ENCODE results near the gene PTPRO. TPM values are rescaled to one million over a fixed set of nuclear protein-coding genes. Genes with fewer than 3 reads are reported as not detected.

PTPRO gene
- total and polyA plus RNA-seq, 4 donors: 29.9 to 71.8 (median 57.2) TPM

- H3K4me3 ChIP-seq (ENCODE audit: low read depth, low read length): no peak overlapping the region
- no peaks in the 10 kb centered on the region for H3K9me3 ChIP-seq (ENCODE audit: control insufficient read depth, insufficient read depth, low read length)
- peak in 5 of 6 donors; percentile 24 to 88 (median 48) for DNase-seq (ENCODE audit: low read depth in 4 of 6, low spot score in 6 of 6)
- no CpG with 5 or more reads among the region's 3 CpGs for WGBS (ENCODE audit: insufficient coverage)
- H3K27me3 ChIP-seq (ENCODE audit: control insufficient read depth, insufficient read depth, low read length): no peaks in the 10 kb centered on the region
- H3K36me3 ChIP-seq (ENCODE audit: control insufficient read depth, insufficient read depth, low read length): peaks cover 2% of the 10 kb centered on the region
- no peaks in the 10 kb centered on the region for H3K4me1 ChIP-seq (ENCODE audit: control insufficient read depth, insufficient read depth, low read length)
- no peak overlapping the region for H3K27ac ChIP-seq (ENCODE audit: low read depth, low read length)
Observed at GRCh38 chr12:15522574-15523187, 200.4 kb downstream of the PTPRO start.

- Histone ChIP-seq H3K4me1 (ENCODE audit: control insufficient read depth, insufficient read depth, low read length) (no peaks in the 10 kb centered on the region), H3K4me3 (ENCODE audit: low read depth, low read length) (no peak overlapping the region), H3K27me3 (ENCODE audit: control insufficient read depth, insufficient read depth, low read length) (no peaks in the 10 kb centered on the region), H3K36me3 (ENCODE audit: control insufficient read depth, insufficient read depth, low read length) (peaks cover 3% of the 10 kb centered on the region), H3K27ac (ENCODE audit: low read depth, low read length) (no peak overlapping the region), H3K9me3 (ENCODE audit: control insufficient read depth, insufficient read depth, low read length) (no peaks in the 10 kb centered on the region)
- no CpG with 5 or more reads among the region's 2 CpGs for WGBS (ENCODE audit: insufficient coverage)
- no peak for DNase-seq (ENCODE audit: low read depth in 4 of 6, low spot score in 6 of 6)
Observed at GRCh38 chr12:15525441-15525840, 203.1 kb downstream of the PTPRO start.

GRCh38 chr12:15526033-15526432 is 203.7 kb downstream of the PTPRO start:
- Histone ChIP-seq H3K4me1 (ENCODE audit: control insufficient read depth, insufficient read depth, low read length) (no peaks in the 10 kb centered on the region), H3K27me3 (ENCODE audit: control insufficient read depth, insufficient read depth, low read length) (no peaks in the 10 kb centered on the region), H3K36me3 (ENCODE audit: control insufficient read depth, insufficient read depth, low read length) (peaks cover 3% of the 10 kb centered on the region), H3K27ac (ENCODE audit: low read depth, low read length) (no peak overlapping the region), H3K9me3 (ENCODE audit: control insufficient read depth, insufficient read depth, low read length) (no peaks in the 10 kb centered on the region), H3K4me3 (ENCODE audit: low read depth, low read length) (no peak overlapping the region)
- DNase-seq (ENCODE audit: low read depth in 4 of 6, low spot score in 6 of 6): no peak
- no CpG with 5 or more reads among the region's 4 CpGs for WGBS (ENCODE audit: insufficient coverage)

- H3K9me3 ChIP-seq (ENCODE audit: control insufficient read depth, insufficient read depth, low read length): no peaks in the 10 kb centered on the region
- H3K36me3 ChIP-seq (ENCODE audit: control insufficient read depth, insufficient read depth, low read length): peaks cover 3% of the 10 kb centered on the region
- WGBS (ENCODE audit: insufficient coverage): 91% methylated on average over 6 of the region's 8 CpGs
- H3K4me1 ChIP-seq (ENCODE audit: control insufficient read depth, insufficient read depth, low read length): no peaks in the 10 kb centered on the region
- H3K4me3 ChIP-seq (ENCODE audit: low read depth, low read length): no peak overlapping the region
- peak in 1 of 6 donors; percentile 63 for DNase-seq (ENCODE audit: low read depth in 4 of 6, low spot score in 6 of 6)
- H3K27me3 ChIP-seq (ENCODE audit: control insufficient read depth, insufficient read depth, low read length): no peaks in the 10 kb centered on the region
- H3K27ac ChIP-seq (ENCODE audit: low read depth, low read length): no peak overlapping the region
Observed at GRCh38 chr12:15527201-15528080, 205.1 kb downstream of the PTPRO start.

- Histone ChIP-seq H3K27me3 (ENCODE audit: control insufficient read depth, insufficient read depth, low read length) (no peaks in the 10 kb centered on the region), H3K36me3 (ENCODE audit: control insufficient read depth, insufficient read depth, low read length) (peaks cover 3% of the 10 kb centered on the region), H3K27ac (ENCODE audit: low read depth, low read length) (no peak overlapping the region), H3K4me1 (ENCODE audit: control insufficient read depth, insufficient read depth, low read length) (no peaks in the 10 kb centered on the region), H3K4me3 (ENCODE audit: low read depth, low read length) (no peak overlapping the region), H3K9me3 (ENCODE audit: control insufficient read depth, insufficient read depth, low read length) (no peaks in the 10 kb centered on the region)
- no peak for DNase-seq (ENCODE audit: low read depth in 4 of 6, low spot score in 6 of 6)
- 100% methylated on average over 1 of the region's 2 CpGs for WGBS (ENCODE audit: insufficient coverage)
Observed at GRCh38 chr12:15528666-15529065, 206.4 kb downstream of the PTPRO start.

- Histone ChIP-seq H3K27ac (ENCODE audit: low read depth, low read length) (no peak overlapping the region), H3K4me3 (ENCODE audit: low read depth, low read length) (no peak overlapping the region), H3K36me3 (ENCODE audit: control insufficient read depth, insufficient read depth, low read length) (peaks cover 3% of the 10 kb centered on the region), H3K4me1 (ENCODE audit: control insufficient read depth, insufficient read depth, low read length) (no peaks in the 10 kb centered on the region), H3K27me3 (ENCODE audit: control insufficient read depth, insufficient read depth, low read length) (no peaks in the 10 kb centered on the region), H3K9me3 (ENCODE audit: control insufficient read depth, insufficient read depth, low read length) (no peaks in the 10 kb centered on the region)
- DNase-seq (ENCODE audit: low read depth in 4 of 6, low spot score in 6 of 6): no peak
- WGBS (ENCODE audit: insufficient coverage): 83% methylated on average over 1 of the region's 1 CpG
Observed at GRCh38 chr12:15530361-15530760, 208.1 kb downstream of the PTPRO start.

- Histone ChIP-seq H3K27ac (ENCODE audit: low read depth, low read length) (no peak overlapping the region), H3K9me3 (ENCODE audit: control insufficient read depth, insufficient read depth, low read length) (no peaks in the 10 kb centered on the region), H3K27me3 (ENCODE audit: control insufficient read depth, insufficient read depth, low read length) (no peaks in the 10 kb centered on the region), H3K36me3 (ENCODE audit: control insufficient read depth, insufficient read depth, low read length) (peaks cover 3% of the 10 kb centered on the region), H3K4me3 (ENCODE audit: low read depth, low read length) (no peak overlapping the region), H3K4me1 (ENCODE audit: control insufficient read depth, insufficient read depth, low read length) (no peaks in the 10 kb centered on the region)
- no peak for DNase-seq (ENCODE audit: low read depth in 4 of 6, low spot score in 6 of 6)
- WGBS (ENCODE audit: insufficient coverage): 57% methylated on average over 1 of the region's 3 CpGs
Observed at GRCh38 chr12:15532364-15532977, 210.2 kb downstream of the PTPRO start.

GRCh38 chr12:15534322-15534721 is 212.0 kb downstream of the PTPRO start:
- Histone ChIP-seq H3K27ac (ENCODE audit: low read depth, low read length) (no peak overlapping the region), H3K4me3 (ENCODE audit: low read depth, low read length) (no peak overlapping the region)
- DNase-seq (ENCODE audit: low read depth in 4 of 6, low spot score in 6 of 6): no peak

GRCh38 chr12:15534874-15535273 is 212.6 kb downstream of the PTPRO start:
- Histone ChIP-seq H3K4me3 (ENCODE audit: low read depth, low read length) (no peak overlapping the region), H3K9me3 (ENCODE audit: control insufficient read depth, insufficient read depth, low read length) (no peaks in the 10 kb centered on the region), H3K27ac (ENCODE audit: low read depth, low read length) (no peak overlapping the region), H3K36me3 (ENCODE audit: control insufficient read depth, insufficient read depth, low read length) (no peaks in the 10 kb centered on the region), H3K27me3 (ENCODE audit: control insufficient read depth, insufficient read depth, low read length) (no peaks in the 10 kb centered on the region), H3K4me1 (ENCODE audit: control insufficient read depth, insufficient read depth, low read length) (no peaks in the 10 kb centered on the region)
- no peak for DNase-seq (ENCODE audit: low read depth in 4 of 6, low spot score in 6 of 6)
- 81% methylated on average over 5 of the region's 5 CpGs for WGBS (ENCODE audit: insufficient coverage)

More at GRCh38 chr12:15534322-15534721, 212.0 kb downstream of the PTPRO start:
- H3K9me3 ChIP-seq (ENCODE audit: control insufficient read depth, insufficient read depth, low read length): no peaks in the 10 kb centered on the region
- no peaks in the 10 kb centered on the region for H3K27me3 ChIP-seq (ENCODE audit: control insufficient read depth, insufficient read depth, low read length)
- peaks cover under 1% of the 10 kb centered on the region for H3K36me3 ChIP-seq (ENCODE audit: control insufficient read depth, insufficient read depth, low read length)
- 88% methylated on average over 2 of the region's 3 CpGs for WGBS (ENCODE audit: insufficient coverage)
- no peaks in the 10 kb centered on the region for H3K4me1 ChIP-seq (ENCODE audit: control insufficient read depth, insufficient read depth, low read length)
